Astrocyte (in vitro differentiated cells and primary cell): ENCODE data around the gene TRIM58. TPM values are rescaled to one million over a fixed set of nuclear protein-coding genes. Genes with fewer than 3 reads are reported as not detected.

Experiments used
- DNase-seq: peaks from one replicate; pipeline ENCODE4 v3.0.0-alpha.2; 2010; ENCODE audit warnings: low read depth
- FAIRE-seq: peaks from 2 replicates; lab custom pipeline; 2011; peaks lifted over from hg19 to GRCh38; lab: Jason Lieb, UNC
- H2AFZ ChIP-seq: 2 replicates; pipeline ENCODE4 v1.6.0; 2012; ENCODE audit warnings: low read depth, low read length, inconsistent platforms
- H3K27ac ChIP-seq: 2 replicates; pipeline ENCODE4 v1.5.1; 2011; ENCODE audit warnings: low read depth, low read length, inconsistent platforms
- H3K27me3 ChIP-seq: 2 replicates; pipeline ENCODE4 v1.6.0; 2011; ENCODE audit warnings: low read length, inconsistent platforms; ENCODE audit not compliant: insufficient read depth
- H3K36me3 ChIP-seq: 2 replicates; pipeline ENCODE4 v1.5.1; 2011; ENCODE audit warnings: low read length, inconsistent platforms; ENCODE audit not compliant: insufficient read depth
- H3K4me1 ChIP-seq: 2 replicates; pipeline ENCODE4 v1.5.1; 2011; ENCODE audit warnings: low read length, inconsistent platforms; ENCODE audit not compliant: insufficient read depth
- H3K4me2 ChIP-seq: 2 replicates; pipeline ENCODE4 v1.6.0; 2012; ENCODE audit warnings: low read length, inconsistent platforms
- H3K4me3 ChIP-seq: 2 replicates; pipeline ENCODE4 v1.5.1; 2011; ENCODE audit warnings: low read depth, mild to moderate bottlenecking, low read length, inconsistent platforms; ENCODE audit not compliant: insufficient read depth
- H3K79me2 ChIP-seq: 2 replicates; pipeline ENCODE4 v1.6.0; 2012; ENCODE audit warnings: mild to moderate bottlenecking, low read length, inconsistent platforms; ENCODE audit not compliant: insufficient read depth
- H3K9ac ChIP-seq: 2 replicates; pipeline ENCODE4 v1.6.0; 2012; ENCODE audit warnings: mild to moderate bottlenecking, low read length, inconsistent platforms
- H3K9me3 ChIP-seq: 2 replicates; pipeline ENCODE4 v1.5.1; 2012; ENCODE audit warnings: low read depth, mild to moderate bottlenecking, low read length, inconsistent platforms; ENCODE audit not compliant: insufficient read depth
- H4K20me1 ChIP-seq: 2 replicates; pipeline ENCODE4 v1.6.0; 2012; ENCODE audit warnings: low read length, inconsistent platforms; ENCODE audit not compliant: insufficient read depth
- H3K27ac Mint-ChIP-seq: one replicate; pipeline ENCODE4 v1.8.0; 2021; ENCODE audit warnings: mild to moderate bottlenecking, mixed read lengths; ENCODE audit not compliant: unreplicated experiment
- H3K27me3 Mint-ChIP-seq: one replicate; pipeline ENCODE4 v1.8.0; 2021; ENCODE audit warnings: low read depth, mixed read lengths; ENCODE audit not compliant: unreplicated experiment
- H3K36me3 Mint-ChIP-seq: one replicate; pipeline ENCODE4 v1.8.0; 2021; ENCODE audit warnings: low read depth, mixed read lengths; ENCODE audit not compliant: unreplicated experiment
- H3K4me1 Mint-ChIP-seq: one replicate; pipeline ENCODE4 v1.8.0; 2021; ENCODE audit warnings: low read depth, mixed read lengths; ENCODE audit not compliant: unreplicated experiment
- H3K4me3 Mint-ChIP-seq: one replicate; pipeline ENCODE4 v1.8.0; 2021; ENCODE audit warnings: mild to moderate bottlenecking, moderate library complexity, mixed read lengths; ENCODE audit not compliant: unreplicated experiment
- H3K9me3 Mint-ChIP-seq: one replicate; pipeline ENCODE4 v1.8.0; 2021; ENCODE audit warnings: mild to moderate bottlenecking, mixed read lengths; ENCODE audit not compliant: unreplicated experiment
- EZH2 ChIP-seq: IDR thresholded peaks from 2 replicates; pipeline ENCODE4 v1.6.1; 2012; ENCODE audit warnings: mild to moderate bottlenecking, low read length, inconsistent platforms; ENCODE audit not compliant: insufficient read depth
- total RNA-seq: library from RNA; stranded (reverse); gene quantifications from 2 replicates; pipeline ENCODE4 v1.2.1, GENCODE V29; 2021
- TF ChIP-seq, protein P1 (sequence below): IDR thresholded peaks from 2 replicates; pipeline ENCODE4 v1.5.1; 2011; ENCODE audit warnings: low read depth, mild to moderate bottlenecking, inconsistent platforms, low read length, moderate library complexity; ENCODE audit not compliant: insufficient read depth

TRIM58 gene
- total RNA-seq, 1 donor from 2014 or later: 31.0 TPM

- Histone ChIP-seq H3K36me3 (no peaks in the 10 kb centered on the region), H3K27ac (no peak overlapping the region), H3K4me3 (peak overlapping the region; percentile 49), H3K9me3 (no peaks in the 10 kb centered on the region), H3K9ac (peak overlapping the region; percentile 61), H3K79me2 (no peaks in the 10 kb centered on the region), H4K20me1 (no peaks in the 10 kb centered on the region), H3K27me3 (no peaks in the 10 kb centered on the region), H2AFZ (peak overlapping the region; percentile 73), H3K4me1 (no peaks in the 10 kb centered on the region), H3K4me2 (peak overlapping the region; percentile 80)
- FAIRE-seq (no peak), DNase-seq (no peak)
- H3K36me3 Mint-ChIP-seq: no peaks in the 10 kb centered on the region
- H3K27me3 Mint-ChIP-seq: no peaks in the 10 kb centered on the region
- H3K9me3 Mint-ChIP-seq: peaks cover 5% of the 10 kb centered on the region
- TF ChIP-seq, protein P1, sequence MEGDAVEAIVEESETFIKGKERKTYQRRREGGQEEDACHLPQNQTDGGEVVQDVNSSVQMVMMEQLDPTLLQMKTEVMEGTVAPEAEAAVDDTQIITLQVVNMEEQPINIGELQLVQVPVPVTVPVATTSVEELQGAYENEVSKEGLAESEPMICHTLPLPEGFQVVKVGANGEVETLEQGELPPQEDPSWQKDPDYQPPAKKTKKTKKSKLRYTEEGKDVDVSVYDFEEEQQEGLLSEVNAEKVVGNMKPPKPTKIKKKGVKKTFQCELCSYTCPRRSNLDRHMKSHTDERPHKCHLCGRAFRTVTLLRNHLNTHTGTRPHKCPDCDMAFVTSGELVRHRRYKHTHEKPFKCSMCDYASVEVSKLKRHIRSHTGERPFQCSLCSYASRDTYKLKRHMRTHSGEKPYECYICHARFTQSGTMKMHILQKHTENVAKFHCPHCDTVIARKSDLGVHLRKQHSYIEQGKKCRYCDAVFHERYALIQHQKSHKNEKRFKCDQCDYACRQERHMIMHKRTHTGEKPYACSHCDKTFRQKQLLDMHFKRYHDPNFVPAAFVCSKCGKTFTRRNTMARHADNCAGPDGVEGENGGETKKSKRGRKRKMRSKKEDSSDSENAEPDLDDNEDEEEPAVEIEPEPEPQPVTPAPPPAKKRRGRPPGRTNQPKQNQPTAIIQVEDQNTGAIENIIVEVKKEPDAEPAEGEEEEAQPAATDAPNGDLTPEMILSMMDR: no peak
- TF ChIP-seq EZH2: no peak
- peak overlapping the region; percentile 90 for H3K4me3 Mint-ChIP-seq
- no peaks in the 10 kb centered on the region for H3K4me1 Mint-ChIP-seq
- peak overlapping the region; percentile 80 for H3K27ac Mint-ChIP-seq
Observed at GRCh38 chr1:247857985-247858619, 1.1 kb downstream of the TRIM58 start.

- H3K27me3 ChIP-seq: no peaks in the 10 kb centered on the region
- no peaks in the 10 kb centered on the region for H4K20me1 ChIP-seq
- H3K4me3 ChIP-seq: no peak overlapping the region
- DNase-seq: no peak
- no peak overlapping the region for H3K27ac ChIP-seq
- H3K4me1 Mint-ChIP-seq: no peaks in the 10 kb centered on the region
- peaks cover 4% of the 10 kb centered on the region for H3K36me3 Mint-ChIP-seq
- H3K27me3 Mint-ChIP-seq: no peaks in the 10 kb centered on the region
- no peak overlapping the region for H2AFZ ChIP-seq
- no peak overlapping the region for H3K4me2 ChIP-seq
- no peak overlapping the region for H3K9ac ChIP-seq
- H3K79me2 ChIP-seq: no peaks in the 10 kb centered on the region
- no peak overlapping the region for H3K4me3 Mint-ChIP-seq
- H3K9me3 ChIP-seq: no peaks in the 10 kb centered on the region
- no peaks in the 10 kb centered on the region for H3K4me1 ChIP-seq
- peaks cover 6% of the 10 kb centered on the region for H3K9me3 Mint-ChIP-seq
- no peak overlapping the region for H3K27ac Mint-ChIP-seq
- FAIRE-seq: no peak
- no peak for TF ChIP-seq EZH2
- TF ChIP-seq, protein P1: no peak
- H3K36me3 ChIP-seq: no peaks in the 10 kb centered on the region
Observed at GRCh38 chr1:247862756-247863155, 5.8 kb downstream of the TRIM58 start.

GRCh38 chr1:247864644-247865043, 7.7 kb downstream of the TRIM58 start:
- no peak overlapping the region for H3K27ac Mint-ChIP-seq
- no peak for DNase-seq
- H3K9me3 Mint-ChIP-seq: peaks cover 8% of the 10 kb centered on the region
- Histone ChIP-seq H3K9ac (no peak overlapping the region), H2AFZ (no peak overlapping the region), H3K4me3 (no peak overlapping the region), H3K36me3 (no peaks in the 10 kb centered on the region), H3K27ac (no peak overlapping the region), H3K27me3 (no peaks in the 10 kb centered on the region), H3K4me1 (no peaks in the 10 kb centered on the region), H3K9me3 (no peaks in the 10 kb centered on the region), H3K4me2 (no peak overlapping the region), H4K20me1 (no peaks in the 10 kb centered on the region), H3K79me2 (no peaks in the 10 kb centered on the region)
- TF ChIP-seq EZH2: no peak
- TF ChIP-seq, protein P1: no peak
- peaks cover 4% of the 10 kb centered on the region for H3K36me3 Mint-ChIP-seq
- H3K4me1 Mint-ChIP-seq: no peaks in the 10 kb centered on the region
- no peaks in the 10 kb centered on the region for H3K27me3 Mint-ChIP-seq
- FAIRE-seq: no peak
- H3K4me3 Mint-ChIP-seq: no peak overlapping the region
